ENCODE data around the gene FAM89A. TPM values are rescaled to one million over a fixed set of nuclear protein-coding genes. Genes with fewer than 3 reads are reported as not detected.

FAM89A gene
- 48.8 and 55.1 TPM in 2 replicates for total RNA-seq
- 53.5 and 54.4 TPM in 2 replicates for polyA plus RNA-seq

DNA sequence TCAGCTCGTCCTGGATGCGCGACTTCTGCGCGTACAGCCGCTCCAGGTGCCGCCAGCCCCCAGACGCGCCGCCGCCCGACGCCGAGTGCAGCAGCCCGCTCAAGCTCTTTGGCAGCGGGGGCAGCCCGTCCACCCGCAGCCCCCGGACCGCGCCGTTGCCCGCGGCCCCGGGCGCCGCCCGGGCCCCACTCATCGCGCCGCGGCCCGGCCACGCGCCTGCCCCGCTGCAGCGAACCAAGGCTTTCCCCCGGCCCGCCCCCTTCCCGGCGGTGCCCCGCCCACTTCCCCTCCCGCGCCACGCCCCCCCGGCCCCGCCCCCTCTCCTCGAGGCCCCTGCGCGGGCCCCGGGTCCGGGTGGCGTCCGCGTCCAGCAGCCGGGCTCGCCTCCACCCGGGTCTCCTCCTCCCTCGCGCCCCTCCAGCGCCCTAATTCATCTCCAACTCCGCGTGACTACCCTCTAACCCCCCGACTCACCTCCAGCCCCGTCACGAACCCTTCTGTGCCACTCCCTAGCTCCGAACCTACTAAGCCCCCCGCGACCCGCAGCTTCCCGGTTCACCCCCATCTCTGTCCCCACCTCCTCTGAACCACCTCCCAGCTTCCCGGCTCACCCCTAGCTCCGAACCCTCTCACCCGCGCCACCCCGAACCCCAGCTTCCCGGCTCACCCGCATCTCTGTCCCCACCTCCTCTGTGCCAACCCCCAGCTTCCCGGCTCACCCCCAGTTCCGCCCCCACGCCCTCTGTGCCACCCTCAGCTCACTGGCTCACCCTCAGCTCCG is at the start of gene FAM89A:
Gene FAM89A, minus strand, starts transcription at position 236 of the 781 bp plus-strand sequence. Its CDS starts 43 bp downstream, at position 193.
- no peaks in the 10 kb centered on the region for H3K27me3 ChIP-seq
- H2AFZ ChIP-seq, result peak within 1 kb of the TSS; percentile 98
- H3K27ac ChIP-seq, result peak within 1 kb of the TSS; percentile 91

DNA sequence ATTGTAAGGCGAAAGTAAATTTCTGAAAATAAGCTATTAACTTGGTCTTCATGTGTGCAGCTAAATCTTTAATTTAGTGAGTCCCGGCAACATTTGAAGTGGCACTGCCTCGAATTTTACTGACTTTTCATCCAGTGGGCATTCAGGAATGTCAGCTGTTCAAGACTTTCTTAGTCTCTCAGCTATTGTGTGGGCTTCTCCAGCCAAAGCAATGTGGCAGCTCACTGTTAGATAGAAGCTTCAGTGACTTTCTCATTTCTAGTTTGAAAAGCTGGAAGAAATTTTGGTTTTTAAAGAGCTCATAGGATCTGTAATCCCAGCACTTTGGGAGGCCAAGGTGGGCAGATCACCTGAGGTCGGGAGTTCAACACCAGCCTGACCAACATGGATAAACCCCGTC is 44.3 kb upstream of the FAM89A start:
- Histone ChIP-seq H3K27ac (no peak overlapping the region), H3K9me3 (ENCODE audit: low read depth) (no peaks in the 10 kb centered on the region), H3K9me2 (replicated peaks; ENCODE audit: insufficient read depth) (no peaks in the 10 kb centered on the region), H3K4me2 (no peak overlapping the region), H3K27me3 (peaks cover 6% of the 10 kb centered on the region), H3K79me2 (no peaks in the 10 kb centered on the region), H4K20me1 (ENCODE audit: insufficient read depth, poor library complexity, severe bottlenecking) (no peaks in the 10 kb centered on the region), H3K4me1 (ENCODE audit: insufficient read depth) (no peaks in the 10 kb centered on the region), H3K36me3 (replicated peaks; ENCODE audit: insufficient read depth, low read depth) (no peaks in the 10 kb centered on the region), H3K4me3 (no peak overlapping the region), H2AFZ (no peak overlapping the region)
- no peak for DNase-seq (ENCODE audit: low spot score)
- TF ChIP-seq EZH2 (IDR thresholded peaks at IDR 0.05; ENCODE audit: borderline replicate concordance) (no peak), EZH2phosphoT487 (IDR thresholded peaks at IDR 0.05; ENCODE audit: low read depth, severe bottlenecking, unreplicated experiment) (no peak)
- TF ChIP-seq, protein P1, sequence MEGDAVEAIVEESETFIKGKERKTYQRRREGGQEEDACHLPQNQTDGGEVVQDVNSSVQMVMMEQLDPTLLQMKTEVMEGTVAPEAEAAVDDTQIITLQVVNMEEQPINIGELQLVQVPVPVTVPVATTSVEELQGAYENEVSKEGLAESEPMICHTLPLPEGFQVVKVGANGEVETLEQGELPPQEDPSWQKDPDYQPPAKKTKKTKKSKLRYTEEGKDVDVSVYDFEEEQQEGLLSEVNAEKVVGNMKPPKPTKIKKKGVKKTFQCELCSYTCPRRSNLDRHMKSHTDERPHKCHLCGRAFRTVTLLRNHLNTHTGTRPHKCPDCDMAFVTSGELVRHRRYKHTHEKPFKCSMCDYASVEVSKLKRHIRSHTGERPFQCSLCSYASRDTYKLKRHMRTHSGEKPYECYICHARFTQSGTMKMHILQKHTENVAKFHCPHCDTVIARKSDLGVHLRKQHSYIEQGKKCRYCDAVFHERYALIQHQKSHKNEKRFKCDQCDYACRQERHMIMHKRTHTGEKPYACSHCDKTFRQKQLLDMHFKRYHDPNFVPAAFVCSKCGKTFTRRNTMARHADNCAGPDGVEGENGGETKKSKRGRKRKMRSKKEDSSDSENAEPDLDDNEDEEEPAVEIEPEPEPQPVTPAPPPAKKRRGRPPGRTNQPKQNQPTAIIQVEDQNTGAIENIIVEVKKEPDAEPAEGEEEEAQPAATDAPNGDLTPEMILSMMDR (IDR thresholded peaks at IDR 0.05; ENCODE audit: poor library complexity), result no peak
- 74% methylated on average over 5 of the region's 5 CpGs for WGBS (ENCODE audit: low lambda C conversion rate, missing lambda C conversion rate)

More for the DNA sequence above, at the start of gene FAM89A:
- Histone ChIP-seq H3K4me1 (ENCODE audit: insufficient read depth) (peaks cover 23% of the 10 kb centered on the region), H3K79me2 (peaks cover 37% of the 10 kb centered on the region), H3K36me3 (replicated peaks; ENCODE audit: insufficient read depth, low read depth) (no peaks in the 10 kb centered on the region), H3K4me2 (peak within 1 kb of the TSS; percentile 97), H3K9me3 (ENCODE audit: low read depth) (peaks cover 3% of the 10 kb centered on the region), H3K9me2 (replicated peaks; ENCODE audit: insufficient read depth) (no peaks in the 10 kb centered on the region), H4K20me1 (ENCODE audit: insufficient read depth, poor library complexity, severe bottlenecking) (peaks cover 7% of the 10 kb centered on the region), H3K4me3 (peak within 1 kb of the TSS; percentile 95)
- DNase-seq (ENCODE audit: low spot score), result peak; percentile 88
- no CpG with 5 or more reads among the region's 82 CpGs for WGBS (ENCODE audit: low lambda C conversion rate, missing lambda C conversion rate)
- TF ChIP-seq EZH2 (IDR thresholded peaks at IDR 0.05; ENCODE audit: borderline replicate concordance) (no peak), EZH2phosphoT487 (IDR thresholded peaks at IDR 0.05; ENCODE audit: low read depth, severe bottlenecking, unreplicated experiment) (no peak)
- TF ChIP-seq, protein P1 (IDR thresholded peaks at IDR 0.05; ENCODE audit: poor library complexity), result no peak

DNA sequence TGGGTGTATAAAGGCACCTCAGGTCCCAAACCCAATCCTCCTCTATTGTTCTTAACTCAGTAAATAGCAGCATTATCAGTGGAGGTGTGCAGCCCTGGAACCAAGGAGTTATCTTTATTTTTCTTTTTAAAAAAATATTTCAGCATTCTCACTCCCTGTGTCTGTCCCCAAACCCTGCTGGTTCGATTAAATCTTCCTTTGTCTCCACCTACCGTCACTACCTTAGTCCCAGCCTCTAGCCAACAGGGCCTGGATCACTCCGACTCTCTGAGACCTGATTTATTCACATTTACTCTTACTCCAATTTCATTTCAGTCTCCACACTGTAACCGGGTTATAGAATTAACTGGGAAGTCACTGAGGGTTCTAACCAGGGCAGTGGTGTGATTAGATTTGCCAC is 39.1 kb upstream of the FAM89A start:
- Histone ChIP-seq H3K36me3 (replicated peaks; ENCODE audit: insufficient read depth, low read depth) (no peaks in the 10 kb centered on the region), H3K4me2 (no peak overlapping the region), H2AFZ (no peak overlapping the region), H3K27me3 (no peaks in the 10 kb centered on the region), H4K20me1 (ENCODE audit: insufficient read depth, poor library complexity, severe bottlenecking) (no peaks in the 10 kb centered on the region), H3K27ac (no peak overlapping the region), H3K4me3 (no peak overlapping the region), H3K4me1 (ENCODE audit: insufficient read depth) (no peaks in the 10 kb centered on the region), H3K9me3 (ENCODE audit: low read depth) (no peaks in the 10 kb centered on the region), H3K9me2 (replicated peaks; ENCODE audit: insufficient read depth) (no peaks in the 10 kb centered on the region), H3K79me2 (no peaks in the 10 kb centered on the region)
- no peak for DNase-seq (ENCODE audit: low spot score)
- TF ChIP-seq, protein P1 (IDR thresholded peaks at IDR 0.05; ENCODE audit: poor library complexity), result no peak
- TF ChIP-seq EZH2phosphoT487 (IDR thresholded peaks at IDR 0.05; ENCODE audit: low read depth, severe bottlenecking, unreplicated experiment), result no peak
- no peak for TF ChIP-seq EZH2 (IDR thresholded peaks at IDR 0.05; ENCODE audit: borderline replicate concordance)
- WGBS (ENCODE audit: low lambda C conversion rate, missing lambda C conversion rate), result 76% methylated on average over 4 of the region's 4 CpGs

All from hepatocyte (in vitro differentiated cells).